NT2/D1 (cell line): ENCODE results near the gene BARHL2.

ENCODE experiments used
- YY1 ChIP-seq: IDR thresholded peaks from 2 replicates; pipeline ENCODE4 v1.6.1; 2011; ENCODE audit not compliant: insufficient read length, insufficient read depth
- ZNF274 ChIP-seq: IDR thresholded peaks from 2 replicates; pipeline ENCODE4 v1.6.1; 2011; ENCODE audit warnings: mild to moderate bottlenecking, low read depth, low read length

DNA sequence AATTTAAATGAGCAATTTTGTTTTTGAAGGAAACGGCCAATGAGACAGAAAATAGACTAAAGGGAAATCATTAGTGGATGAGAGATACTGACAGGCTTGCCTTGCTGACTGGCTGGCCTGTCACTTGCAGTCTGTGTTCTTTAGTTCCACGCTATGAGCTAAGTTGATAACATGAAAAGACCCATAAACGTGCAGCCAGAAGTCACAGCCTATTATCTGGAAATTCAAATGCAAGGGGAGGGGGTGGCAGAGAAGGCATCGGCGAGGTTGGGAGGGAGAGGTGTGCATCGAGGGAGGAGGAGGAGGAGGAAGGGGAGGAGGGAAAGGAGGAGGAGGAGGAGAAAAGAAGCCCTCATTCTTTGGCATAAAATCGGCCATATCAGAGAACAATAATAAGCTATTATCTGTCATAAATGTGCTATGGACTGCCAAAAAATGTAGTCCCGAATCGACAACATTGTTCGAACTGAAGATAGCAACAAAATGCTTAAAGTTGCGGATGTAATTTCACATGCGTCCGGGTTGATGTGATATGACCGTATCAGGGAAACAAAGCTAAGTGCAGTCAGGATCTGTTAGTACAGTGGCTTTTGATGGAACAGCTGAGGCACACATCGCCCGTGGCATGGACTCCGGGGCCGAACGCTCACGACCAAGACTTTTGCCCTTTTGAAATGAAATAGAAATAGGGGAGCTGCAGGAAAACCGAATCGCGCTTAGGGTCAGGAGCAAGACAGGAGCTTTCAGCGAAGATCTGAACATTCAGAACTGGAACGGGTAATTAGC, 11.6 kb upstream of the BARHL2 start:
- TF ChIP-seq ZNF274 (no peak), YY1 (no peak)
